Breast epithelium (tissue), 4 donors: ENCODE measurements around the gene GGA3. TPM values are rescaled to one million over a fixed set of nuclear protein-coding genes. Genes with fewer than 3 reads are reported as not detected.
"Not testable (repeated sequence)": the region's sequence is repeated elsewhere in the genome, so short reads cannot be mapped to it uniquely, and the experiment has no call there.

Experiments used
- DNase-seq, 2 donors: peaks; one replicate each; pipeline ENCODE4 v3.0.0-alpha.2; 2019; ENCODE audit warnings: low spot score in 2 of 2
- H3K27ac ChIP-seq, 2 donors: fragments of 200-600 bp; sonication (generic) in 1 of 2; one replicate each; pipeline ENCODE4 v1.5.1; 2016 to 2019; ENCODE audit warnings: mild to moderate bottlenecking in 1 of 2
- H3K27me3 ChIP-seq, 2 donors: fragments of 200-600 bp; sonication (generic) in 1 of 2; one replicate each; pipeline versions ENCODE4 v1.5.1 to v1.6.0; 2017 to 2019; ENCODE audit warnings: control low read depth in 1 of 2, mild to moderate bottlenecking in 1 of 2
- H3K36me3 ChIP-seq: fragments of 200-600 bp; one replicate; pipeline ENCODE4 v1.5.1; 2019
- H3K4me1 ChIP-seq, 2 donors: fragments of 200-600 bp; sonication (generic); one replicate each; pipeline ENCODE4 v1.5.1; 2016 to 2019; ENCODE audit warnings: control low read depth in 1 of 2
- H3K4me3 ChIP-seq, 3 donors: fragments of 200-600 bp; sonication (generic); 1 replicate in 2 of 3; 2 replicates in 1 of 3; pipeline ENCODE4 v1.5.1; 2016 to 2019; ENCODE audit warnings: mild to moderate bottlenecking in 3 of 3, moderate library complexity in 2 of 3
- H3K9me3 ChIP-seq, 2 donors: fragments of 200-600 bp; sonication (generic) in 1 of 2; one replicate each; pipeline ENCODE4 v1.5.1; 2016 to 2019; ENCODE audit warnings: control low read depth in 1 of 2
- POLR2A ChIP-seq: fragments of 450-650 bp; IDR thresholded peaks from one replicate; pipeline ENCODE4 v1.6.1; 2016; ENCODE audit warnings: antibody characterized with exemption, mild to moderate bottlenecking, moderate library complexity
- POLR2AphosphoS5 ChIP-seq, 3 donors: sonication (generic); formaldehyde crosslinking; IDR thresholded peaks; one replicate each; pipeline ENCODE4 v1.6.1; 2017; ENCODE audit warnings: antibody characterized with exemption in 3 of 3
- intact Hi-C: fragments of 100-400 bp; cut with DNase I; formaldehyde crosslinking; loops from one replicate; pipeline ENCODE4 v1.15.1; 2023; ENCODE audit warnings: low total_unique reads
- total RNA-seq, 3 donors: library from RNA; depleted of rRNA; stranded (reverse); fragments of >200 nt; gene quantifications; one replicate each; pipeline ENCODE4 v1.1.0, GENCODE V29; 2016
- TF ChIP-seq, protein P1 (sequence below), 3 donors: fragments of 450-650 bp; IDR thresholded peaks; one replicate each; pipeline ENCODE4 v1.5.1; 2016 to 2017; ENCODE audit warnings: antibody characterized with exemption in 3 of 3, mild to moderate bottlenecking in 3 of 3, moderate library complexity in 3 of 3

The GGA3 gene
- total RNA-seq, 3 donors from 2014 or later, result 20.0 to 35.0 (median 32.8) TPM

DNA sequence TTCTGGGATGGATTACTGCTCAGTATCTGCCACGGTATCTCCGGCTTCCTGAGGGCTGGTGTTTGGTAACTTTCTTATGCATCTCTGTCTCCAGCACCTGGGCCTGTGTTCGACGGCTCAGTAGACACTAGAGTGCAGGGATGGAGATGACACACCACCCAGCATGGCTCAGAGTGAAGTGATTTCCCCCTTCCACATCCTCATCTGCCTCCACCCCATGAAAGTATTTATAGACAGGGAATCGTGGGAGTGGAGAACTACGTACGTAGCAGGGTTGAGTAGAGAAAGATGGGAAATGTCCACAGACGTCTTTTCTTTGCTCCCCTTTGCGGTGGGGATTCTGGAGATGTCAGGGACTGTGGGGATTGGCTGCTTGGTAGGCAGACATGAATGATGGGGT lies 39.6 kb upstream of the GGA3 start:
- H3K4me3 ChIP-seq, result no peak overlapping the region
- H3K27me3 ChIP-seq, result no peaks in the 10 kb centered on the region
- H3K9me3 ChIP-seq, result no peaks in the 10 kb centered on the region
- no peak overlapping the region for H3K27ac ChIP-seq
- intact Hi-C loops, result no loop called here
- TF ChIP-seq, protein P1, sequence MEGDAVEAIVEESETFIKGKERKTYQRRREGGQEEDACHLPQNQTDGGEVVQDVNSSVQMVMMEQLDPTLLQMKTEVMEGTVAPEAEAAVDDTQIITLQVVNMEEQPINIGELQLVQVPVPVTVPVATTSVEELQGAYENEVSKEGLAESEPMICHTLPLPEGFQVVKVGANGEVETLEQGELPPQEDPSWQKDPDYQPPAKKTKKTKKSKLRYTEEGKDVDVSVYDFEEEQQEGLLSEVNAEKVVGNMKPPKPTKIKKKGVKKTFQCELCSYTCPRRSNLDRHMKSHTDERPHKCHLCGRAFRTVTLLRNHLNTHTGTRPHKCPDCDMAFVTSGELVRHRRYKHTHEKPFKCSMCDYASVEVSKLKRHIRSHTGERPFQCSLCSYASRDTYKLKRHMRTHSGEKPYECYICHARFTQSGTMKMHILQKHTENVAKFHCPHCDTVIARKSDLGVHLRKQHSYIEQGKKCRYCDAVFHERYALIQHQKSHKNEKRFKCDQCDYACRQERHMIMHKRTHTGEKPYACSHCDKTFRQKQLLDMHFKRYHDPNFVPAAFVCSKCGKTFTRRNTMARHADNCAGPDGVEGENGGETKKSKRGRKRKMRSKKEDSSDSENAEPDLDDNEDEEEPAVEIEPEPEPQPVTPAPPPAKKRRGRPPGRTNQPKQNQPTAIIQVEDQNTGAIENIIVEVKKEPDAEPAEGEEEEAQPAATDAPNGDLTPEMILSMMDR (IDR thresholded peaks at IDR 0.05), result no peak
- TF ChIP-seq POLR2AphosphoS5 (IDR thresholded peaks at IDR 0.05), result no peak
- H3K36me3 ChIP-seq, result no peaks in the 10 kb centered on the region
- DNase-seq, result no peak
- H3K4me1 ChIP-seq, result no peaks in the 10 kb centered on the region

DNA sequence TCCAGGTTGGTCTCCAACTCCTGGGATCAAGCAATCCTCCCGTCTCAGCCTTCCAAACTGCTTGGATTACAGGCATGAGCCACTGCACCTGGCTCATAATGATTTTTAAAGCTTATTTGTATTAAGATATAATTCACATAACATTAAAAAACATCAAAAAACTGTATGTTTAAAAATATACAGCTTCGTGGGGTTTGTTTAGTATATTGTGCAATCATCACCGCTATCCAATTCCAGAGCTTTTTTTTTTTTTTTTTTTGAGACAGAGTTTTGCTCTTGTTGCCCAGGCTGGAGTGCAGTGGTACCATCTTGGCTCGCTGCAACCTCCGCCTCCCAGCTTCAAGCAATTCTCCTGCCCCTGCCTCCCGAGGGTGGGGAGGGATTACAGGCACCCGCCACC lies 38.9 kb upstream of the GGA3 start:
- no peak overlapping the region for H3K27ac ChIP-seq
- H3K9me3 ChIP-seq, result no peaks in the 10 kb centered on the region
- intact Hi-C loops, result no loop called here
- no peak overlapping the region for H3K4me3 ChIP-seq
- H3K36me3 ChIP-seq, result no peaks in the 10 kb centered on the region
- no peaks in the 10 kb centered on the region for H3K27me3 ChIP-seq
- H3K4me1 ChIP-seq, result no peaks in the 10 kb centered on the region
- no peak for DNase-seq
- TF ChIP-seq, protein P1 (IDR thresholded peaks at IDR 0.05), result no peak
- no peak for TF ChIP-seq POLR2A
- TF ChIP-seq POLR2AphosphoS5 (IDR thresholded peaks at IDR 0.05), result no peak

DNA sequence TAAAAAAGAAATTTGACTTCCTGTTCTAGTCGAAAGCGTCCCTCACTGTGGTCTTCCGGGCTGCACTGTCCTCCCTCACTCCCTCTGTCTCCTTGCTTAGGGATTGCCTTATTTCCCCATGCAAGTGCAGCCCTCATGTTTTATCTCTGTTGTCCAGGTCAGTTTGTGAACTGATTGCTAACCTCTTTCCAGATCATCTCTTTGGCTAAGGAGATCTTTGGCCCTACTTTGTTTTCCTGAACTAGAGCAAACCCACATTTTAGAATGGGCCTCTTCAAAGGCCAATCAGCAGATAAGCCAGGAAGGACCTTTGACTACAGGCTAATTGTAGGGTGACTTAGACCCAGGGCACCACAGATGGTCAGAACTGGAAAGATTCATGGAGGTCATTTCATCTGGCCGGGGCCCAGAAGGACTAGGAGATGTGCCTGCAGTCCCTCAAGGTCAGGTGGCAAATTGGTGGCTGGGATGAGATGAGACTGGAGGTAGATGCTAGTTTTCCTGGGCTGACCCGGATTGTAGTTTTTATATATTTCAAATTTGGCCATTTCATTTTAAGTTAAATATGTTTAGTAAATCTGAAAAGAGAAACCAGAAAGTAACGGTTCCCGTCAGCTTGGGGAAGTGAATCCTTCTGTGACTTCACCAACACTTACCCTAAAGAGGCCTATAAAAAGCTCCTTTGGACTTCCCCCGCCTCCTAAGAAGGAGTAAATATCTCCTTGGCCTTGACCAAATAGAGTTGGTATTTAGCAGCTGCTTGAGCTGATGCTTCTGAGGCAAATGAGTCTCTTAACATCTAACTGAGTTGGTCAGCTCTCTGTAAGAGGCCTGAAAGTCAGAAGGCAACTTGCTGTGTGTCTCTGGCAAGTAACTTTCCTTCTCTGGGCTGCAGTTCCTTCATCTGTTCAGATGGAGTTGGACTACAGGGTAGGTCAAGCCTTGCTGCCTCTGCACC lies 34.1 kb upstream of the GGA3 start:
- no peaks in the 10 kb centered on the region for H3K27me3 ChIP-seq
- H3K36me3 ChIP-seq, result no peaks in the 10 kb centered on the region
- TF ChIP-seq POLR2A (no peak), POLR2AphosphoS5 (IDR thresholded peaks at IDR 0.05) (no peak)
- TF ChIP-seq, protein P1 (IDR thresholded peaks at IDR 0.05), result no peak
- no peaks in the 10 kb centered on the region for H3K4me1 ChIP-seq
- intact Hi-C loops, result no loop called here
- no peak overlapping the region for H3K4me3 ChIP-seq
- H3K27ac ChIP-seq, result peak overlapping the region in 1 of 2 donors; percentile 15
- DNase-seq, result no peak
- no peaks in the 10 kb centered on the region for H3K9me3 ChIP-seq

DNA sequence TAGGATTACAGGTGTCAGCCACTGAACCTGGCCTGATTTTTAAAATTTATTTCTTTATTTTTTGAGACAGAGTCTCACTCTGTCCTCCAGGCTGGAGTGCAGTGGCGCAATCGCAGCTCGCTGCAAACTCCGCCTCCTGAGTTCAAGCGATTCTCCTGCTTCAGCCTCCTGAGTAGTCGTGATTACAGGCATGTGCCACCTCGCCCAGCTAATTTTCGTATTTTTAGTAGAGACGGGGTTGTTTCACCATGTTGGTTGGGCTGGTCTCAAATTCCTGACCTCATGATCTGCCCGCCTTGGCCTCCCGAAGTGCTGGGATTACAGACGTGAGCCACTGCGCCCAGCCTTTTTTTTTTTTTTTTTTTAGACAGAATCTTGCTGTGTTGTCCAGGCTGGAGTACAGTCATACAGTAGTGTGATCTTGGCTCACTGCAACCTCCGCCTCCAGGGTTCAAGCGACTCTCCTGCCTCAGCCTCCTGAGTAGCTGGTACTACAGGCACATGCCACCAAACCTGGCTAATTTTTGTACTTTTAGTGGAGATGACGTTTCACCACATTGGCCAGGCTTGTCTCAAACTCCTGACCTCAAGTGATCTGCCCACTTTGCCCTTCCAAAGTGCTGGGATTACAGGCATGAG lies 31.5 kb upstream of the GGA3 start:
- intact Hi-C loops, H3K27me3 ChIP-seq, H3K9me3 ChIP-seq, H3K4me1 ChIP-seq, DNase-seq, H3K27ac ChIP-seq, H3K36me3 ChIP-seq, H3K4me3 ChIP-seq: not testable (repeated sequence)

DNA sequence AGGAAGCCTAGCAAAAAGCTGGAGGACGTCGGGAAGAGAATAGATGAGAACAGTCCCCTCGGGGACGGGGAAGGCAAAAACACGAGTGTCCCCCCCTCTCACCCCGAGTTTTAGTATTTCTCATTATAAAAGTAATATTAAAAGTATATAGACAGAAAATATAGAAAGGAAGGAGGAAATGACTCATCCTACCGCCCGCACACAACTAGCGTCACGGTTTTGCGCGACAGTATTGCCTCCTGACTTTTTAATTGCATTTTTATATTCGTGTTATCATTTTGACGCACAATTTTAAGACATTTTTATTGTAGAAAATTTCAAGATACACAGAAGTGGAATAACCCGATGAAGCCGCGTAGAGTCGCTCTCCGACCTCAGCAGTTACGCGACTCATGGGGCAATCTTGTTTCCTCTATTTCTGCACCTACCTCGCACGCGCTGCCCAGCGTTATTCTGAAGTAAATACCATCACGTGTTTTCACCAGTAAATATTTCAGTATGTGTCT lies 28.5 kb upstream of the GGA3 start:
- Histone ChIP-seq H3K4me1 (no peaks in the 10 kb centered on the region), H3K27me3 (no peaks in the 10 kb centered on the region), H3K36me3 (no peaks in the 10 kb centered on the region), H3K4me3 (peak overlapping the region; percentile 69 to 82 (median 71)), H3K9me3 (no peaks in the 10 kb centered on the region), H3K27ac (peak overlapping the region; percentile 92 to 94)
- no peak for TF ChIP-seq POLR2AphosphoS5 (IDR thresholded peaks at IDR 0.05)
- TF ChIP-seq, protein P1 (IDR thresholded peaks at IDR 0.05), result peak in 1 of 3 donors; percentile 9
- peak in 1 of 2 donors; percentile 30 for DNase-seq
- intact Hi-C loops, result no loop called here
